ENCODE data around the gene AKT1S1. TPM values are rescaled to one million over a fixed set of nuclear protein-coding genes. Genes with fewer than 3 reads are reported as not detected.
"Not testable (repeated sequence)": the region's sequence is repeated elsewhere in the genome, so short reads cannot be mapped to it uniquely, and the experiment has no call there.

Gene AKT1S1
- polyA plus RNA-seq (2013, experiment 1 of 4) = 63.7 TPM
- 55.4 TPM for polyA plus RNA-seq (2013, experiment 2 of 4)
- polyA plus RNA-seq (2013, experiment 3 of 4) = 42.5 TPM
- 45.5 TPM for polyA plus RNA-seq (2013, experiment 4 of 4)

DNA sequence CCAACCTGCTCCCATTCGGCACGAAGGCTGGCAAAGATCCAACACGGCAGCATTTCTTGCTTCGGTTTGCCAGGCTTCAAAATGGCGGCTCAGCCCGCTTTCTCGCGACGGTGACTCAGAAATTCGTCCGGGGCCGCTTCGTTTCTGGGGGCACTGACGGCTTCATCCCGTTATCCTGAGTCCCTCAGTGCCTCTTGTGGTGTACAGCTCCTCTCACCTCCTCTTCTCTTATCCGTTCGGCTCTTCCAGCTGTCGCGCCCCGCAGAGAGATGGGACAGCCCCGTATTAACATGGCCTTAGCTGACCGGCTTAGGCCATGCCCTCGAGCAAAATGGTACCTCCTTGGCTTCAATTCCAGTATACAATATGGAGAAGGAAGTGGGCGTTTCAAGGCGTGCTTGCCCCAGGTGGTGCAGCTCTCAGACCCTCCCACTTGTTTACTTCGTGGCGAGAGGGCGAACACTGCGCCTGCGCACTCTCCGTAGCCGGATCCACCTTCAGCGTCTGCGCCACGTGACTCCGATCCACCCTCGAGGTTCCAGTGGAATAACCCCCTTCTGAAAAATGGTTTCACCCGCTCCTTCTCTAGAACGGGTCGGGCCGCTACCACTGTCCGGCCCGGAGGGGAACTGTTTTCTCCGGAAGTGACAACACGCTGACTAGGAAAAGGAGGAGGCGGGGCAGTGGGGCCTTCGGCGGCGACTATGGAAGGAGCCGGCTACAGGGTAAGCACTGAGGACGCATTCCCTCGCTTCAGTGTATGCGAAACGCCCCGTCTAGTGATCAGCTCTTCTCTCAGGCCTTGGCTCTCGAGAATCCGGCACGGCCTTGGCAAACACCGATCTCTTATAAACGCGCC is at the start of gene AKT1S1, which contains the start of gene TBC1D17:
Gene AKT1S1, minus strand, starts transcription at position 336 of the 859 bp plus-strand sequence. CDS start 4,060 bp downstream, outside the sequence.
Gene TBC1D17, plus strand, starts transcription at position 683 of the 859 bp plus-strand sequence. Its CDS starts 22 bp downstream, at position 705.
- Histone ChIP-seq H3K9me3 (ENCODE audit: control insufficient read depth, low read length) (no peaks in the 10 kb centered on the region), H3K27me3 (ENCODE audit: control insufficient read depth, insufficient read depth, low read length, poor library complexity, severe bottlenecking) (no peaks in the 10 kb centered on the region), H3K27ac (ENCODE audit: insufficient read depth, low read depth, low read length, poor library complexity, severe bottlenecking) (peak within 1 kb of the TSS; percentile 98), H3K4me1 (ENCODE audit: control insufficient read depth, insufficient read depth, low read length) (peaks cover 6% of the 10 kb centered on the region), H3K4me3 (ENCODE audit: insufficient read depth, low read depth, low read length) (peak within 1 kb of the TSS; percentile 91), H3K36me3 (ENCODE audit: control insufficient read depth, insufficient read depth, low read length) (peaks cover 17% of the 10 kb centered on the region)
- WGBS, 2 experiments = 0% methylated on average over 61 of the region's 61 CpGs

DNA sequence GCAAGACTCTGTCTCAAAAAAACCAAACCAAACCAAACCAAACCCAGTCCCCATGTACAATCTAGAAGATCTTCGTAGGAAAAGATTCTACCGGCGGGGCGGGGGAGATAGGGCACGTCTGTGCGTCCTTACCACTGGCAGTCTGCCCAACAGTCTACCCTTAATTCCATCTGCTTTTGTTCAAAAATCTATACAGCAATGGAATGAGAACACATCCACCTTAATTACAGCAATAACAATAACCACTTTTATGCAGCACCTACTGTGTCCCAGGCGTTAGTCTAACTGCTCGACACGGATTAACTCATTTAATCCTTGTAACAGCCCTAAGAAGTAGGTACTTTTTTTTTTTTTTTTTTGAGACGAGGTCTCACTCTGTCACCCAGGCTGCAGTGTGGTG is 49.4 kb upstream of the AKT1S1 start:
- peaks cover 19% of the 10 kb centered on the region for H3K4me1 ChIP-seq (ENCODE audit: control insufficient read depth, insufficient read depth, low read length)
- H3K36me3 ChIP-seq (ENCODE audit: control insufficient read depth, insufficient read depth, low read length) = peaks cover 23% of the 10 kb centered on the region
- no peak overlapping the region for H3K27ac ChIP-seq (ENCODE audit: insufficient read depth, low read depth, low read length, poor library complexity, severe bottlenecking)
- H3K9me3 ChIP-seq (ENCODE audit: control insufficient read depth, low read length) = no peaks in the 10 kb centered on the region
- H3K4me3 ChIP-seq (ENCODE audit: insufficient read depth, low read depth, low read length) = no peak overlapping the region
- no peaks in the 10 kb centered on the region for H3K27me3 ChIP-seq (ENCODE audit: control insufficient read depth, insufficient read depth, low read length, poor library complexity, severe bottlenecking)
- 94 to 98% methylated on average over 10 of the region's 10 CpGs for whole genome bisulfite sequencing, 2 experiments

DNA sequence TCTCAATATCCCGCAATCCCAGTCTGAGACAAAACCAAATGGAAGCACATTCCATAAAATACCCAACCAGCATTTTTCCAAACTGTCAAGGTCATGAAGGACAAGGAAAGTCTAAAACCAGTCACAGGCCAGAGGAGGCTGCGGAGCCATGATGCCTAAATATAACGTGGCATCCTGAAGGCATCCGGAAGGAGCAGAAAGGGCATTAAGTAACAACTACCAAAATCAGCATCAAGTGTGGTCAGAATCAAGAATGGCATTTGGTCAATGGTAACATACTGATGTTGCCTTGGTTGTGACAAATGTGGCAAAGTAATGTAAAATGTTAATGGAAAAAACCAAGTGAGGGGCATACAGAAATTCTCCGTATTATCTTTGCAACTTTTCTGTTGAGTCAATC is 48.3 kb upstream of the AKT1S1 start:
- Histone ChIP-seq H3K27ac (ENCODE audit: insufficient read depth, low read depth, low read length, poor library complexity, severe bottlenecking) (no peak overlapping the region), H3K9me3 (ENCODE audit: control insufficient read depth, low read length) (no peaks in the 10 kb centered on the region), H3K27me3 (ENCODE audit: control insufficient read depth, insufficient read depth, low read length, poor library complexity, severe bottlenecking) (no peaks in the 10 kb centered on the region), H3K4me3 (ENCODE audit: insufficient read depth, low read depth, low read length) (no peak overlapping the region), H3K4me1 (ENCODE audit: control insufficient read depth, insufficient read depth, low read length) (peaks cover 19% of the 10 kb centered on the region), H3K36me3 (ENCODE audit: control insufficient read depth, insufficient read depth, low read length) (peaks cover 23% of the 10 kb centered on the region)
- WGBS, 2 experiments = 95 to 97% methylated on average over 5 of the region's 5 CpGs

DNA sequence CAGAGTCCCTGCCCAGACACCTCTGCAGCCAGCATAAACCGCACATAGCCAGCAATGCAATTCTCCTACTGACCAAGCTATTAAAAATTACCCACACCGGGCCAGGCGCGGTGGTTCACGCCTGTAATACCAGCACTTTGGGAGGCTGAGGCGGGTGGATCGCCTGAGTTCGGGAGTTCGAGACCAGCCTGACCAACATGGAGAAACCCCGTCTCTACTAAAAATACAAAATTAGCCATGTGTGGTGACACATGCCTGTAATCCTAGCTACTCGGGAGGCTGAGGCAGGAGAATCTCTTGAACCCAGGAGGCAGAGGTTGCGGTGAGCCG is 47.7 kb upstream of the AKT1S1 start:
- not testable (repeated sequence) for H3K9me3 ChIP-seq (ENCODE audit: control insufficient read depth, low read length); H3K4me3 ChIP-seq (ENCODE audit: insufficient read depth, low read depth, low read length); H3K27ac ChIP-seq (ENCODE audit: insufficient read depth, low read depth, low read length, poor library complexity, severe bottlenecking); H3K27me3 ChIP-seq (ENCODE audit: control insufficient read depth, insufficient read depth, low read length, poor library complexity, severe bottlenecking)
- WGBS, 2 experiments = 94% methylated on average over 13 of the region's 13 CpGs
- H3K36me3 ChIP-seq (ENCODE audit: control insufficient read depth, insufficient read depth, low read length) = peaks cover 23% of the 10 kb centered on the region
- H3K4me1 ChIP-seq (ENCODE audit: control insufficient read depth, insufficient read depth, low read length) = peaks cover 19% of the 10 kb centered on the region

DNA sequence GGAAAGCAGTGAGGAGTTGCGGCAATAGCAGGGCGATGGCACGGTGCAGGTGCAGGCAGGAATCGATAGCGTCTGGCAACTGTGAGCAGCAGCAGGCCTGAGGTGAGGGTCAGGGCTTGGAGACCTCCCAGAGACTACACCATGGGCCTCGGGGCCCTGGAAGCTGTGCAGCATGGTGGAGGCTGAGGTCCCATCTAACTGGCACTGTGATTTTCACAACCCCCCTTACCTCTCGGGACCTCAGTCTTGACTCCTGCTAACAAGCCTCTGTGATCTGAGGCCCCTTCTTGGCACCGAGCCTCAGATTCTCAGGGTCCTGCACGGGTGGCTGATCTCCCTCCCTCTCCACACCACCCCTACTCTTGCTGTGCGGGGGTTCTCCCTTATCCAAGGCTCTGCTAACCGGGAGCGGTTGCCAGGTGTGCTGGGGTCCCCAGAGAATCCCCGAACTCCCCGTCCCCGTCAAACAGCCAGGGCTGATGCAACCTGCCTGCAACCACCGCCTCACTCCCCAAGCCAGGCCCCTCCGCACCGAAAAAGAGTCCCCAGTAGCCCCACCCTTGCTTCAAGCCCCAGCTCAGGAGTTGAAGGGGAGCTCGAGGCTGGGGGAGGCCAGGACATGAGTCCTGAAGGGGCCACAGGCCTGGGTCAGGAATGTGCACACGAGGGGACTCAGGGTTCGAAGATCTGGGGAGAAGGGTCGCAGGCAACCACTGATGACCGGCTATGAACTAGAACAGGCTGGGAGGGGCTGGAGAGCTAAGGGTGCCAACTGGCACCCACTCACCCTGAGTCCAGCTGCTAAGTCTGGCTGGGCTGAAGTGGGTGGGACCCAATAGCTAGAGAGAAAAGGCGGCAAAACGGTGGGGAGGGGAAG is 47.1 kb upstream of the AKT1S1 start:
- H3K27ac ChIP-seq (ENCODE audit: insufficient read depth, low read depth, low read length, poor library complexity, severe bottlenecking) = no peak overlapping the region
- 93% methylated on average over 25 of the region's 25 CpGs for WGBS, 2 experiments
- H3K36me3 ChIP-seq (ENCODE audit: control insufficient read depth, insufficient read depth, low read length) = peaks cover 23% of the 10 kb centered on the region

DNA sequence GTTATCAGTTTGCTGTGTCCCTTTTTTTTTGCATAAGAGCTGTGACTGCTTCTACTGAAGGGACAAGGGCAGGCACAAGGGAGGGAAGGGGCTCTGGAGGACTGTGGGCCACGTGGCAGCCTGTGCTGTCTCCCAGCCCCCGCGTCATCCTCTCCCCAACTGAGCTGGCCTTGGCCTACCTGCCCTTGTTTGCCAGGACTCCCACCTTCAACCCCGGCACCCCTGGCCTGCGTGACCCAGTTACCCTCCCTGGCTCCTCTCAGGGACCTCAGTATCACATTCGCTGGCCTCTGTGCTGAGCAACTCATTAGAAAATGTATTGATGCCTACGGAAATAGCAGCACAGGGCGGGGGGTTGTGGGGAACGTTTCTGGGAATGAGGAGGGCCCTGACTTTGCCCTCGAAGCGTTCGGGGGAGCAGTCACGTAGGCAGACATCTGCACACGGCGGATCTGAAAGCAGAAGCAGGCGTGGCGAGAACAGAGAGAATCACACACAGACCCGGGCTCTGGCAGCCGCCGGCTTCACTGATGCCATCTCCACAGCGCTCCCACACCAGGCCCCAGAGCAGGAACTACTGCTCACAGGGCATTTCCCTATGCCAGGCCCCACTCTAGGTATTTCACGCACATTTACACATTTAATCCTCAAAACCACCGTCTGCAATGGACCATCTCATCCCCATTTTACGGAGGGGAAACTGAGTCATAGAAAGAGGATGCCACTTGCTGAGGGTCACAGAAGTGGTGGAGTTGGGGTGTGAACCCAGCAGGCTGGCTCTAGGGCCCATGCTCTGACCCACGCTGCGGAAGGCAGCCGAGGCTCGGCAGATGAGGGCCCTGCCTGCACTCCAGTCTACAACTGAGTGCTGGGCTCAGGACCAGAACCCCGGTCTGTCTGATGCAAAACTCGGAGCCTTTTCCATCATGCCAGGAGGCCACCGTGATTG is 46.2 kb upstream of the AKT1S1 start:
- Histone ChIP-seq H3K4me3 (ENCODE audit: insufficient read depth, low read depth, low read length) (no peak overlapping the region), H3K27ac (ENCODE audit: insufficient read depth, low read depth, low read length, poor library complexity, severe bottlenecking) (no peak overlapping the region), H3K36me3 (ENCODE audit: control insufficient read depth, insufficient read depth, low read length) (peaks cover 23% of the 10 kb centered on the region), H3K4me1 (ENCODE audit: control insufficient read depth, insufficient read depth, low read length) (peaks cover 19% of the 10 kb centered on the region), H3K9me3 (ENCODE audit: control insufficient read depth, low read length) (no peaks in the 10 kb centered on the region), H3K27me3 (ENCODE audit: control insufficient read depth, insufficient read depth, low read length, poor library complexity, severe bottlenecking) (no peaks in the 10 kb centered on the region)
- WGBS, 2 experiments = 93 to 94% methylated on average over 31 of the region's 31 CpGs

More for the DNA sequence above, 47.1 kb upstream of the AKT1S1 start:
- Histone ChIP-seq H3K4me3 (ENCODE audit: insufficient read depth, low read depth, low read length) (no peak overlapping the region), H3K4me1 (ENCODE audit: control insufficient read depth, insufficient read depth, low read length) (peaks cover 19% of the 10 kb centered on the region), H3K27me3 (ENCODE audit: control insufficient read depth, insufficient read depth, low read length, poor library complexity, severe bottlenecking) (no peaks in the 10 kb centered on the region), H3K9me3 (ENCODE audit: control insufficient read depth, low read length) (no peaks in the 10 kb centered on the region)

DNA sequence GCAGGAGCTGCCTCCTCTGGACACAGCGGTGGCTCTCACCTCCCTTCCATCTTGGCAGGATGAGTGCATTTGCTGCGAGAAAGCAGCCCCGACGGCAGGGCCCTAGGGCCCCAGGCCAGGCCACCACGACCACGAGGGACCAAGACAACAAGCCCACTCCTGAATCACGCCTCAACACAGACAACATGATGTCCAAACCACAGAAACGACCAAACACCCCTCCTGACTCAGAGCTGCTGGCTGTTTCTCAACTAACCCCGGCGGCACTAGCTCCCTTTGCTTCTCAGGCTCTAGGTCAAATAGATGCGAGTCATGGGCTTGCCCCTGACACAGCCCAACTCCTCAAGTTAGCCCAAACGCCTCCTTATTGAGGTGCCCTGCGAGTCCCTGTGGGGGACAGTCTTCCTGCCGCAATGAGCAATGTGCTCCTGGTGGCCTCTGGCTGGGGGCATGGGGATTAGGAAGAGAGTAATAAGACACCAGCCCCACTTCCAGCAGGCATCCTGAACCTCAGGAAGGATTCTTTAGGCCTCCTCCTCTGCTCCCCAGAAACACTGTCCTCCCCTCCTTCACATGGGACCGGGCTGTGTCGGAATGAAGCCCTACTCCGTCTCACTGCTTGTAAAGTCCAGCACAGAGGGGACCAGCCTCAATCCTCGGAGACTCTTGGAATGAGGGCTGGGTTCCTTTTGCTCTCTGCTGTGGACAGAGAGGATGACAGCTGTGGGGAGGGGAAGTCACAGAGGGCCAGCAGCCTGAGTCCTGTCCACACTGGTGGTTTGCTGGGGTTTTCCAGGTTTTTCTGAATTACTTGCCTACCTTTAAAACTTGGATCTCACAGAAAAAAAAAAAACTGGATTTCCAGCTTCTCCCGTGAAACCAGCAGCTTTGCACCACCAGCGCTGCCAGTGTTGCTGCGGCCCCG is 45.0 kb upstream of the AKT1S1 start:
- Histone ChIP-seq H3K4me1 (ENCODE audit: control insufficient read depth, insufficient read depth, low read length) (peaks cover 15% of the 10 kb centered on the region), H3K9me3 (ENCODE audit: control insufficient read depth, low read length) (no peaks in the 10 kb centered on the region), H3K4me3 (ENCODE audit: insufficient read depth, low read depth, low read length) (no peak overlapping the region), H3K36me3 (ENCODE audit: control insufficient read depth, insufficient read depth, low read length) (peaks cover 14% of the 10 kb centered on the region), H3K27me3 (ENCODE audit: control insufficient read depth, insufficient read depth, low read length, poor library complexity, severe bottlenecking) (no peaks in the 10 kb centered on the region), H3K27ac (ENCODE audit: insufficient read depth, low read depth, low read length, poor library complexity, severe bottlenecking) (no peak overlapping the region)
- 91 to 92% methylated on average over 22 of the region's 22 CpGs for WGBS, 2 experiments

DNA sequence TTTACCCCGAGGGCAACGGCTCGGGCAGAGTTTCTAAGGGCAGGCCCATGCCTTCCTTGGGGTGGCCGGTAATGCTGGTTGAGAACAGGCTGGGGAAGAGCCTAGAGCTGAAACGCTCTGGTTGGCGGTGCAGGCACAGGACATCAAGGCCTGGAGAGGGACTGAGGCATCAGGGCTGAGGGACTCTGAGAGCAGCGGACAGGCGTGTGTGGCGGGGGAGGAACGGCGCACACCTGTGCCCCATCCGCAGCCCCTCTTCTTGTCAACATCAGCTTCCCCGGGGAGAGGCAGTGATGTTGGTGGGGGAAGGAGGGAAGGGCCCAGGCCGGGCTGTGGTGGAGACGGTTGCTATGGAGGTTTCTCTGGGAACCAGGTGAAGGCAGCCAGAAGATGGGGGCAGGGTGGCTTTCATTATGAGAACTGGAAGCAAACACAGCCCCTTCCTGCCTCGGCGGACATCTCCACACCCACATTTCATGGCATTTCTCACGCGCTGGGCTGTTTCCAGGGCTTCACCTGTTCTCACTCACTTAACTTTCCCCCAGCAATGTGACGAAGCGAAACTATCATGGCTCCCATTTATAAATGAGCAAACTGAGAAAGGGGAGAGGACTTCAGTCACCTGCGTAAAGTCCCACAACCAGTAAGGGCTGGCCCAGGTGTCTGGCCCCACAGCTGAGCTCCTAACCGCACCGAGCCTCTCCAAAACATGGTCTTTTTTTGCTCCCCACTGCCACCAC is 43.6 kb upstream of the AKT1S1 start:
- peaks cover 10% of the 10 kb centered on the region for H3K36me3 ChIP-seq (ENCODE audit: control insufficient read depth, insufficient read depth, low read length)
- H3K4me3 ChIP-seq (ENCODE audit: insufficient read depth, low read depth, low read length) = no peak overlapping the region
- no peaks in the 10 kb centered on the region for H3K27me3 ChIP-seq (ENCODE audit: control insufficient read depth, insufficient read depth, low read length, poor library complexity, severe bottlenecking)
- H3K9me3 ChIP-seq (ENCODE audit: control insufficient read depth, low read length) = no peaks in the 10 kb centered on the region
- peaks cover 14% of the 10 kb centered on the region for H3K4me1 ChIP-seq (ENCODE audit: control insufficient read depth, insufficient read depth, low read length)
- WGBS, 2 experiments = 94 to 96% methylated on average over 24 of the region's 24 CpGs
- H3K27ac ChIP-seq (ENCODE audit: insufficient read depth, low read depth, low read length, poor library complexity, severe bottlenecking) = no peak overlapping the region

Measured in ectodermal cell (in vitro differentiated cells).